Activated CD4-positive, alpha-beta T cell treated with anti-CD3 and anti-CD28 coated beads, Interleukin-2, amount 10 ng/mL, durations not matched to agents 7 days and 5 days (primary cell): Measurements from ENCODE around the gene TBX1. TPM values are rescaled to one million over a fixed set of nuclear protein-coding genes. Genes with fewer than 3 reads are reported as not detected.

Experiments
- CTCF ChIA-PET: fragments of 350-600 bp; sonication (Branson Sonifier 250); formaldehyde crosslinking; loops from one replicate; lab custom pipeline; 2021; ENCODE audit warnings: antibody characterized with exemption; lab: Charles Lee
- POLR2A ChIA-PET: fragments of 350-600 bp; sonication (Branson Sonifier 250); formaldehyde crosslinking; loops from one replicate; lab custom pipeline; 2021; ENCODE audit warnings: antibody characterized with exemption; lab: Charles Lee
- DNase-seq: peaks from one replicate; pipeline ENCODE4 v3.0.0-alpha.2; 2020
- H3K27ac Mint-ChIP-seq: one replicate; pipeline ENCODE4 v1.8.0; 2021; ENCODE audit warnings: mild to moderate bottlenecking, moderate library complexity, mixed read lengths
- H3K27me3 Mint-ChIP-seq: one replicate; pipeline ENCODE4 v1.8.0; 2021; ENCODE audit warnings: mixed read lengths
- H3K36me3 Mint-ChIP-seq: one replicate; pipeline ENCODE4 v1.8.0; 2021; ENCODE audit warnings: low read depth, mixed read lengths
- H3K4me1 Mint-ChIP-seq: one replicate; pipeline ENCODE4 v1.8.0; 2021; ENCODE audit warnings: mixed read lengths
- H3K4me3 Mint-ChIP-seq: one replicate; pipeline ENCODE4 v1.8.0; 2021; ENCODE audit warnings: mild to moderate bottlenecking, moderate library complexity, mixed read lengths
- H3K9me3 Mint-ChIP-seq: one replicate; pipeline ENCODE4 v1.8.0; 2021; ENCODE audit warnings: mixed read lengths
- total RNA-seq, 2 experiments: library from RNA; stranded (reverse); gene quantifications; one replicate each; pipeline ENCODE4 v1.2.3, GENCODE V29; 2021

The TBX1 gene
- total RNA-seq, 2 experiments from 2014 or later, result not detected

- POLR2A ChIA-PET, result interaction anchor here (0.6 kb wide), 1 partner anchor 75 kb away, joined by 3 read pairs; no protein-coding TSS in a partner anchor
- Mint-ChIP-seq H3K4me3 (no peak overlapping the region), H3K9me3 (no peaks in the 10 kb centered on the region), H3K27me3 (no peaks in the 10 kb centered on the region), H3K36me3 (no peaks in the 10 kb centered on the region), H3K27ac (no peak overlapping the region), H3K4me1 (no peaks in the 10 kb centered on the region)
- CTCF ChIA-PET, result no interaction called here
- no peak for DNase-seq
Measured at GRCh38 chr22:19745155-19746101, 15.2 kb upstream of the TBX1 start.

- Mint-ChIP-seq H3K36me3 (no peaks in the 10 kb centered on the region), H3K9me3 (no peaks in the 10 kb centered on the region), H3K4me3 (no peak overlapping the region), H3K27ac (no peak overlapping the region), H3K4me1 (no peaks in the 10 kb centered on the region), H3K27me3 (no peaks in the 10 kb centered on the region)
- no peak for DNase-seq
- POLR2A ChIA-PET, result no interaction called here
- CTCF ChIA-PET, result no interaction called here
Measured at GRCh38 chr22:19746726-19747125, 13.9 kb upstream of the TBX1 start.

- Mint-ChIP-seq H3K9me3 (no peaks in the 10 kb centered on the region), H3K4me3 (no peak overlapping the region), H3K4me1 (no peaks in the 10 kb centered on the region), H3K36me3 (no peaks in the 10 kb centered on the region), H3K27me3 (peaks cover under 1% of the 10 kb centered on the region), H3K27ac (no peak overlapping the region)
- POLR2A ChIA-PET, result no interaction called here
- DNase-seq, result no peak
- CTCF ChIA-PET, result no interaction called here
Measured at GRCh38 chr22:19747551-19747950, 13.0 kb upstream of the TBX1 start.

- H3K27ac Mint-ChIP-seq, result no peak overlapping the region
- H3K36me3 Mint-ChIP-seq, result no peaks in the 10 kb centered on the region
- no peaks in the 10 kb centered on the region for H3K9me3 Mint-ChIP-seq
- no peak overlapping the region for H3K4me3 Mint-ChIP-seq
- ChIA-PET CTCF (interaction anchor here (1.7 kb wide), 1 partner anchor 17 kb away, joined by 5 read pairs; no protein-coding TSS in a partner anchor), POLR2A (no interaction called here)
- H3K4me1 Mint-ChIP-seq, result no peaks in the 10 kb centered on the region
- no peak for DNase-seq
- H3K27me3 Mint-ChIP-seq, result peaks cover 6% of the 10 kb centered on the region
Measured at GRCh38 chr22:19748139-19748538, 12.4 kb upstream of the TBX1 start.

- POLR2A ChIA-PET, result no interaction called here
Measured at GRCh38 chr22:19748991-19749664, 11.4 kb upstream of the TBX1 start.

GRCh38 chr22:19749876-19750275 lies 10.7 kb upstream of the TBX1 start:
- CTCF ChIA-PET, result interaction anchor here (1.0 to 1.7 kb wide), 3 partner anchors 19 to 160 kb away, joined by 3 to 5 read pairs (median 3); no protein-coding TSS in a partner anchor
- no peaks in the 10 kb centered on the region for H3K9me3 Mint-ChIP-seq
- H3K27ac Mint-ChIP-seq, result no peak overlapping the region

More at GRCh38 chr22:19748991-19749664, 11.4 kb upstream of the TBX1 start:
- Mint-ChIP-seq H3K9me3 (no peaks in the 10 kb centered on the region), H3K4me3 (no peak overlapping the region), H3K4me1 (no peaks in the 10 kb centered on the region), H3K36me3 (no peaks in the 10 kb centered on the region), H3K27me3 (peaks cover 14% of the 10 kb centered on the region), H3K27ac (no peak overlapping the region)
- CTCF ChIA-PET, result interaction anchor here (1.2 to 1.7 kb wide), 2 partner anchors 18 to 161 kb away, joined by 3 to 5 read pairs; no protein-coding TSS in a partner anchor
- DNase-seq, result no peak

GRCh38 chr22:19750507-19751490 lies 9.8 kb upstream of the TBX1 start:
- no peaks in the 10 kb centered on the region for H3K36me3 Mint-ChIP-seq
- CTCF ChIA-PET, result interaction anchor here (0.8 to 1.2 kb wide), 3 partner anchors 20 to 161 kb away, joined by 3 read pairs; no protein-coding TSS in a partner anchor
- H3K27me3 Mint-ChIP-seq, result peaks cover 29% of the 10 kb centered on the region
- DNase-seq, result no peak
- no peaks in the 10 kb centered on the region for H3K9me3 Mint-ChIP-seq
- H3K4me1 Mint-ChIP-seq, result peaks cover 2% of the 10 kb centered on the region
- H3K4me3 Mint-ChIP-seq, result no peak overlapping the region
- POLR2A ChIA-PET, result no interaction called here
- H3K27ac Mint-ChIP-seq, result no peak overlapping the region

More at GRCh38 chr22:19749876-19750275, 10.7 kb upstream of the TBX1 start:
- POLR2A ChIA-PET, result no interaction called here
- no peaks in the 10 kb centered on the region for H3K4me1 Mint-ChIP-seq
- peaks cover 22% of the 10 kb centered on the region for H3K27me3 Mint-ChIP-seq
- H3K4me3 Mint-ChIP-seq, result no peak overlapping the region
- H3K36me3 Mint-ChIP-seq, result no peaks in the 10 kb centered on the region
- no peak for DNase-seq

- Mint-ChIP-seq H3K9me3 (no peaks in the 10 kb centered on the region), H3K4me3 (no peak overlapping the region), H3K27ac (no peak overlapping the region), H3K36me3 (peaks cover 2% of the 10 kb centered on the region), H3K27me3 (peaks cover 38% of the 10 kb centered on the region), H3K4me1 (peaks cover 8% of the 10 kb centered on the region)
- POLR2A ChIA-PET, result no interaction called here
- CTCF ChIA-PET, result interaction anchor here (0.8 kb wide), 1 partner anchor 160 kb away, joined by 3 read pairs; no protein-coding TSS in a partner anchor
- no peak for DNase-seq
Measured at GRCh38 chr22:19751497-19752245, 8.9 kb upstream of the TBX1 start.

- Mint-ChIP-seq H3K27me3 (peaks cover 50% of the 10 kb centered on the region), H3K9me3 (no peaks in the 10 kb centered on the region), H3K4me3 (no peak overlapping the region), H3K36me3 (peaks cover 2% of the 10 kb centered on the region), H3K4me1 (peaks cover 15% of the 10 kb centered on the region), H3K27ac (no peak overlapping the region)
- CTCF ChIA-PET, result interaction anchor here (1.3 kb wide), 1 partner anchor 23 kb away, joined by 5 read pairs; no protein-coding TSS in a partner anchor
- no peak for DNase-seq
- POLR2A ChIA-PET, result no interaction called here
Measured at GRCh38 chr22:19753090-19753842, 7.3 kb upstream of the TBX1 start.

- peaks cover 2% of the 10 kb centered on the region for H3K36me3 Mint-ChIP-seq
- H3K4me1 Mint-ChIP-seq, result peaks cover 15% of the 10 kb centered on the region
- H3K4me3 Mint-ChIP-seq, result no peak overlapping the region
- no peak overlapping the region for H3K27ac Mint-ChIP-seq
- no peaks in the 10 kb centered on the region for H3K9me3 Mint-ChIP-seq
- DNase-seq, result no peak
- peaks cover 55% of the 10 kb centered on the region for H3K27me3 Mint-ChIP-seq
- ChIA-PET CTCF (interaction anchor here (1.3 kb wide), 1 partner anchor 24 kb away, joined by 5 read pairs; no protein-coding TSS in a partner anchor), POLR2A (no interaction called here)
Measured at GRCh38 chr22:19753996-19754700, 6.4 kb upstream of the TBX1 start.
